Stomach smooth muscle (tissue), 2 donors: Measurements from ENCODE around the gene TPRX1.

ENCODE experiments used
- H3K27ac ChIP-seq: one replicate; pipeline ENCODE4 v1.7.0; 2013; ENCODE audit warnings: mild to moderate bottlenecking, low read length, inconsistent platforms
- H3K27me3 ChIP-seq, 2 donors: one replicate each; pipeline ENCODE4 v1.7.0; 2013; ENCODE audit warnings: low read length in 2 of 2; ENCODE audit not compliant: insufficient read depth in 2 of 2, control insufficient read depth in 1 of 2
- H3K36me3 ChIP-seq, 2 donors: one replicate each; pipeline ENCODE4 v1.7.0; 2013; ENCODE audit warnings: low read length in 2 of 2; ENCODE audit not compliant: control insufficient read depth in 2 of 2, insufficient read depth in 2 of 2
- H3K4me1 ChIP-seq: one replicate; pipeline ENCODE4 v1.7.0; 2013; ENCODE audit warnings: low read length; ENCODE audit not compliant: control insufficient read depth, insufficient read depth
- H3K4me3 ChIP-seq, 2 donors: one replicate each; pipeline ENCODE4 v1.7.0; 2013; ENCODE audit warnings: low read length in 2 of 2
- H3K9ac ChIP-seq, 2 donors: one replicate each; pipeline ENCODE4 v1.7.0; 2013; ENCODE audit warnings: low read length in 2 of 2, mild to moderate bottlenecking in 1 of 2
- H3K9me3 ChIP-seq, 2 donors: one replicate each; pipeline ENCODE4 v1.7.0; 2013; ENCODE audit warnings: low read length in 2 of 2; ENCODE audit not compliant: control insufficient read depth in 2 of 2
- donor health status: healthy.
- donor health status: Pancreatic carcinoma.

Gene TPRX1

DNA sequence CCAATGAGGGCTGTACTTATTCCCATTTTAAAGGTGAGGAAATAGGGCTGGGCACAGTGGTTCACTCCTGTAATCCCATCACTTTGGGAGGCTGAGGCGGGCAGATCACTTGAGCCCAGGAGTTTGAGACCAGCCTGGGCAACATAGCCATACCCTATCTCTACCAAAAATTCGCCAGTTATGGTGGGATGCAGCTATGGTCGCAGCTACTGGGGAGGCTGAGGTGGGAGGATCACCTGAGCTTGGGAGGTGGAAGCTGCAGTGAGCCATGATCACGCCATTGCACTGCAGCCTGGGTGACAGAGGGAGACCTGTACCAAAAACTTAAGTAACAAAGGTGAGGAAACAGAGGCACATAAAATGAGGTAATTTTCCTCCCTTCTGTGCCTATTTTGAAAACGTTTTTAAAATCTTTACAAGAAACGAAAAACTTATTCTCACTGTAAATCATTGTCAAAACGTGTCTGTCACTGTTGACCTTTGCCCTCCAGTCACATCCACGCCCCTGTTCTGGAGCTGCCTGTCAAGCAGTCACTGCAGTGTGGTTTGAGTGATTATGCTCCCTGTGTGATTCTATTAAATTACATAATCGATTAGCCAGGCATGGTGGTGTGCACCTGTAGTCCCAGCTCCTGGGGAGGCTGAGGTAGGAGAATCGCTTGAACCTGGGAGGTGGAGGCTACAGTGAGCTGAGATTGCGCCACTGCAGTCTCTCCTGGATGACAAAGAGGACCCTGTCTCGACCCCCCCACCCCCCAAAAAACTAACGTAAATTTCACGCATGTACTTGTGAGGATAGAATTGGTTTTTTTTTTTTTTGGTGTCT lies 46.5 kb downstream of the TPRX1 start:
- Histone ChIP-seq H3K27ac (no peak overlapping the region), H3K36me3 (peaks cover 43 to 48% of the 10 kb centered on the region in 2 donors), H3K9ac (no peak overlapping the region), H3K4me3 (no peak overlapping the region), H3K9me3 (no peaks in the 10 kb centered on the region), H3K27me3 (no peaks in the 10 kb centered on the region), H3K4me1 (peaks cover 4% of the 10 kb centered on the region)

DNA sequence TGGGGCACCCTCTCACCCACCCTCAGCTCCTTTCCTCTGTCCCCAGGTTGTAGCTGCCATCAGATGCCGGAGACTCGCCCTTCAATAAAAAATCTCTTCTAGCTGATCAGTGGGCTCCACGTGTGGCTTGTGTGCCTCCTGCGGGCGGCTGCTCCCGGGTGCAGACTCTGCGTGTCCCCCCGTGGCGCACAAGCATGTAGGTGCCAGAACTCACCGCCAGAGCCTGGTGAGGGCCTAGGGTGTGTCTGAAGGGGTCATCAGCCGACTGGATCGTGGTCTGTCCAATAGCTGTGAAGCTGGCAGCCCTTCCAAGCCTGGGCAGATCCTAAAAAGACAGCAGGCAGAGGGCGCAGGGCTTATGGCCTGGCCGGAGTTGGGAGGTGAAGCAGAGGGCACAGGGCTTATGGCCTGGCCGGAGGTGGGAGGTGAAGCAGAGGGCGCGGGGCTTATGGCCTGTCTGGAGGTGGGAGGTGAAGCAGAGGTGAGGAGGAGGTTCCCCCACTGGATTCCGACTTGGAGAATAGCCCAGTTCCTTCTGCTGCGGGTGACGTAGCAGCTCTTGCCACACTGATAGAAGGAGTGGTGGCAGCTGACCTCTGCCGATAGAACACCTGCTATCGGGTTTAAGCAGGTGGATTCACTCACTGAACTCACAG lies 47.3 kb downstream of the TPRX1 start:
- Histone ChIP-seq H3K36me3 (peaks cover 50 to 56% of the 10 kb centered on the region in 2 donors), H3K9me3 (no peaks in the 10 kb centered on the region), H3K9ac (no peak overlapping the region), H3K27ac (no peak overlapping the region), H3K4me3 (no peak overlapping the region), H3K4me1 (no peaks in the 10 kb centered on the region), H3K27me3 (no peaks in the 10 kb centered on the region)

DNA sequence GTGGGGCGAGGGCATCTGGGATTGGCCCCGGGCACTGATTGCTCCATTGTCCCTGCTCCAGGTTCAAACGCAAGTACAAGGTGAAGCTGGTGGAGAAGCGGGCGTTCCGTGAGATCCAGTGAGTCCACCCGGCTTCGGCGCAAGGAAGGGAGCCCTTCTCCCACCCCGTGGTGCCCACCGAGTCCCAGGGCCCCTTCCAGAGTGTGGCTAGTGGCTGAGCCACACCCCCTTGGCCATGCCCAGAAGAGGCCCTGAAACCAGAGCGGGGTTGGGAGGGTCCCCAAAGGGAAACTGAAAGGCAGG lies 47.8 kb downstream of the TPRX1 start:
- no peaks in the 10 kb centered on the region for H3K4me1 ChIP-seq
- H3K27ac ChIP-seq = no peak overlapping the region
- H3K36me3 ChIP-seq = peaks cover 53 to 57% of the 10 kb centered on the region in 2 donors
- H3K27me3 ChIP-seq = no peaks in the 10 kb centered on the region
- no peaks in the 10 kb centered on the region for H3K9me3 ChIP-seq
- H3K4me3 ChIP-seq = no peak overlapping the region
- H3K9ac ChIP-seq = no peak overlapping the region

DNA sequence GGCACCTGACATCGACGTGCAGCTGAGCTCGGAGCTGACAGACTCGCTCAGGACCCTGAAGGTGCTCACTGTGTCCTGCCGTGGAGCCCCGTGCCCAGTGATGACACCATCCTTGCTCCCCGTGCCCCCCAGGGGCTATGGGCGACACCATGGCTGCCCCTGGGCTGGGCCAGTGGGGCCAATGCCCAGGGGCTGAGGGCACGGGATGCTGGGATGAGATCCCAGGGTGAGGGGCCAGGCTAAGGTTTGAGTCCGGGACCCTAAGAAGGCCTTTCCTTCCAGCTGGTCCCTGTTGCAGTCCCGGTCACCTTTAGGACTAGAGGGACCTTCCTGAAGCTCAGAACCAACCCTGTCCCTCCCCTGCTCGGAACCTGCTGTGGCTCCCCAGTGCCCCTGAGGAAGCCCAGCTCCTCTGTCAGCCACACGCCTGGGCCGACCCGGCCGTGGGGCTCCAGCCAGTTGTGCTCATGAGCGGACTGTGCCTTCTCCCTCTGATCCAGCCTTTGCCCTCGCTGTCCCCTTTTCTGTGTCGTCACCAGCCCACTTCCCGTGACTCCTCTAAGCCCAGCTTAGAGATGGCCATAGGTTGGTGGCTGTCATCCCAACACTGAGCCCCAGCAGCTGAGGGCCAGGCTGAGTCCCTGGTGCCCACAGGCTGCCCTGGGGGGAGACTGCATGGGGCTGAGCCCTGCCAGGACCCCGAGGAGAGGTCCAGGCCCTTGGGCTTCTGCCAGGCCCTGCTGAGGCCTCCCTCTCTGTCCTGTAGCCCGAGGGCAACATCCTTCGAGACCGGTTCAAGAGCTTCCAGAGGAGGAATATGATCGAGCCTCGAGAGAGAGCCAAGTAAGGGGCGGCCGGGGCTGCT lies 48.4 kb downstream of the TPRX1 start:
- Histone ChIP-seq H3K27me3 (no peaks in the 10 kb centered on the region), H3K4me1 (no peaks in the 10 kb centered on the region), H3K9ac (no peak overlapping the region), H3K4me3 (no peak overlapping the region), H3K27ac (no peak overlapping the region), H3K9me3 (no peaks in the 10 kb centered on the region), H3K36me3 (peaks cover 59 to 63% of the 10 kb centered on the region in 2 donors)

DNA sequence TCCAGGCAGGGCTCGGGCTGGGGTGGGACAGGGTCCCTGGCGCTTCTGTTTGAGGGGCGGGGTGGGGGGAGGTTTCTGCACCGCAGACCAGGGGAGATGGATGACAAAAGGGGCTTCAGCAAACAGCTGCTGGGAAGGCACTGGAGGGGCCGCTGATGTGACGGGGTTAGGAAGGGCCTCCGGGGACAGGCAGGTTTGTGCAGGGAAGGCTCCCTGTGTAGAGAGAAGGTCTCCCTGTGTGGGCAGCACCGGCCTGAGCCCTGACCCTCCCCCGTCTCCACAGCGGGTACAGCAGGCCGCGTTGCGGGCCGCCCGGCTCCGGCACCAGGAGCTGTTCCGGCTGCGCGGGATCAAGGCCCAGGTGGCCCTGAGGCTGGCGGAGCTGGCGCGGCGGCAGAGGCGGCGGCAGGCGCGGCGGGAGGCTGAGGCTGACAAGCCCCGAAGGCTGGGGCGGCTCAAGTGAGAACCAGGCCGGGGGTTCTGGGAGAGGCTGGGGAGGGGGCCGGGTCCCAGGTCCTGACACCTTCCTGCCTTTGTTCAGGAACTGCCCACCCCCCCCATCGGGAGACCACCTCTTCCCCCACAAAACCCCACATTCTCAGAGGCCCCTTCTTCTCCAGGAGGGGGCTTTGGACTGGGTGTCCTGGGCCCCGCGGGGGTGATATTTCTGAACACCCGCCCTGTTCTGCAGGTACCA lies 49.1 kb downstream of the TPRX1 start:
- Histone ChIP-seq H3K4me1 (no peaks in the 10 kb centered on the region), H3K36me3 (peaks cover 67 to 70% of the 10 kb centered on the region in 2 donors), H3K4me3 (no peak overlapping the region), H3K9me3 (no peaks in the 10 kb centered on the region), H3K27ac (no peak overlapping the region), H3K27me3 (no peaks in the 10 kb centered on the region), H3K9ac (no peak overlapping the region)

DNA sequence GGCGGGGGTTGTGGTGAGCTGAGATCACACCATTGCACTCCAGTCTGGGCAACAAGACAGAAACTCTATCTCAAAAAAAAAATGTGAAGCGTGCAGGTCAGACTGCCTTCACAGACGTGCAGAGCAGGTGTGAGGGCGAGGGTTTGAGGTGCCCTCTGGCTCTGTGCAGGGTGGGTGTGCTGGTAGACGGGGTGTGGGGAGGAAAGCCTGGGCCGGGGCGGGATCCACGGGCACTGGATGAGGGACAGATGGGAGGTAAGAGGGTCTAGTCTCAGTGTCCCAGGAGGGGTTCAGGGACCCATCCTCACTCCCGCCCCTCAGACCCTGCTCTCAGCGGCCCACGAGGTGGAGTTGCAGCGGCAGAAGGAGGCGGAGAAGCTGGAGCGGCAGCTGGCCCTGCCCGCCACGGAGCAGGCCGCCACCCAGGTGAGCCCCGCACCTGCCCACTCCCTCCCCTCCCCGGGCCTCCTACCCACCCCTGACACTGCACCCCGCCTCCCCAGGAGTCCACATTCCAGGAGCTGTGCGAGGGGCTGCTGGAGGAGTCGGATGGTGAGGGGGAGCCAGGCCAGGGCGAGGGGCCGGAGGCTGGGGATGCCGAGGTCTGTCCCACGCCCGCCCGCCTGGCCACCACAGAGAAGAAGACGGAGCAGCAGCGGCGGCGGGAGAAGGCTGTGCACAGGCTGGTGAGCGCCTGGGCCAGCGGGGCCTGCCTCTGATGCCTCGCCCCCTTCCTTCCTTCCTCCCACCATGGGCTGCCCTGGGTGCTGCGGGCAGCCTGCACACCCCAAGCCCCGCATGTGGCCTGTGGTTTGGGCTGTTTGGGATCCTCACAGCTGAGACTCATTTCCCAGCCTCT lies 49.9 kb downstream of the TPRX1 start:
- Histone ChIP-seq H3K4me3 (no peak overlapping the region), H3K4me1 (peaks cover 2% of the 10 kb centered on the region), H3K9me3 (no peaks in the 10 kb centered on the region), H3K27me3 (no peaks in the 10 kb centered on the region), H3K36me3 (peaks cover 73 to 78% of the 10 kb centered on the region in 2 donors), H3K27ac (no peak overlapping the region), H3K9ac (no peak overlapping the region)

DNA sequence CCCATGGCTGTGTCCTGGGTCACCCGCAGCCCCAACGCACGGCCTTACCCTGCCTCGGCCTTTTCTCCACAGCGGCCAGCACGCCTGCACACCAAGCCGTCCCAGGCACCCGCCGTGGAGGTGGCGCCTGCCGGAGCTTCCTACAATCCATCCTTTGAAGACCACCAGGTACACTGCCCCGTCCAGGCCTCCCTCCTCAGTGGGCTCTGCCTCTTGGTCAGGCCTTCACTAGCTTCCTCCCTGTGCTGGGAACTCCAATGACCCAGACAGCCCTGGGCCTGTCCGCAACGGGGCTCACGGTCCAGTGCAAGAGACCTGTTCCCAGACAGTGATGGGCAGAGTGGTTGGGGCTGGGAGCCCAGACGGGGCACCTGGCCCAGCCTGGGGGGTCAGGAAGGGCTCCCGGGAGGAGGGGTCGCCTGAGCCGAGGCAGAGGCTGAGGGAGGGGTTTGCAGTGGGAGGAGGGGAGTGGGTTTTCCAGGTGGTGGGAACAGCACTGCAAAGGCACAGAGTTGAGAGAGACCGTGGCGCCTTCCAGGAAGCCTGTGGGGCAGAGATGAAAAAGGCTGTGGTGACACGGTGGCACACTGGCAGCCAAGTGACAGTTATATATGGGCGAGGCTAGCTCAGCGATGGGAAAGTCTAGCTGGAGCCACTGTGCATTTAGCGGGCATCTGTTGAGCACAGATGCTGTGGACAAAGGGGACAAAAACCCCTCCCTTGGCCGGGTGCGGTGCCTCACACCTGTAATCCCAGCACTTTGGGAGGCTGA lies 51.7 kb downstream of the TPRX1 start:
- Histone ChIP-seq H3K27me3 (no peaks in the 10 kb centered on the region), H3K27ac (no peak overlapping the region), H3K4me3 (no peak overlapping the region), H3K4me1 (peaks cover 2% of the 10 kb centered on the region), H3K36me3 (peaks cover 68 to 69% of the 10 kb centered on the region in 2 donors), H3K9me3 (no peaks in the 10 kb centered on the region), H3K9ac (no peak overlapping the region)
